Panc1 (cell line): ENCODE data around the gene STKLD1. TPM values are rescaled to one million over a fixed set of nuclear protein-coding genes. Genes with fewer than 3 reads are reported as not detected.

Experiments
- ATAC-seq: fragments of 200-7000 bp; cut with Tn5 transposase; 2 replicates; pipeline ENCODE4 v1.9.1; 2020; ENCODE audit warnings: mild to moderate bottlenecking, moderate library complexity
- BruUV-seq: library from RNA; stranded (reverse); fragments of 400-500 nt; replicated peaks from 2 replicates; lab custom pipeline; 2021; lab: Mats Ljungman, UMichigan
- CTCF ChIA-PET: fragments of 300-600 bp; sonication (Branson Sonifier 250); formaldehyde crosslinking; loops from one replicate; lab custom pipeline; 2022; ENCODE audit warnings: antibody characterized with exemption; lab: Charles Lee
- POLR2A ChIA-PET: fragments of 300-600 bp; sonication (Branson Sonifier 250); formaldehyde crosslinking; loops from one replicate; lab custom pipeline; 2022; ENCODE audit warnings: antibody characterized with exemption; lab: Charles Lee
- DNase-seq: peaks from one replicate; pipeline ENCODE4 v3.0.0-alpha.2; 2010; ENCODE audit warnings: low read depth, low spot score
- H3K27ac ChIP-seq: 2 replicates; pipeline ENCODE4 v1.5.1; 2011; ENCODE audit warnings: mild to moderate bottlenecking, low read length, inconsistent platforms
- H3K27me3 ChIP-seq: fragments of 200-500 bp; sonication (Bioruptor generic); 2 replicates; pipeline ENCODE4 v1.6.0; 2014; ENCODE audit warnings: low read length, inconsistent platforms; ENCODE audit not compliant: control insufficient read depth, insufficient read depth
- H3K36me3 ChIP-seq: fragments of 200-500 bp; sonication (Bioruptor generic); 2 replicates; pipeline ENCODE4 v1.5.1; 2014; ENCODE audit warnings: inconsistent platforms, mild to moderate bottlenecking, low read length, moderate library complexity; ENCODE audit not compliant: control insufficient read depth, insufficient read depth
- H3K4me1 ChIP-seq: 2 replicates; pipeline ENCODE4 v1.5.1; 2011; ENCODE audit warnings: inconsistent platforms, mild to moderate bottlenecking, low read length, moderate library complexity; ENCODE audit not compliant: control insufficient read depth, insufficient read depth
- H3K4me3 ChIP-seq, 2 experiments: 2 replicates each; pipeline ENCODE4 v1.5.1; 2011 to 2012; ENCODE audit warnings: low read depth in 2 of 2, low read length in 2 of 2, mild to moderate bottlenecking in 2 of 2, inconsistent platforms in 1 of 2, moderate library complexity in 1 of 2
- H3K9me3 ChIP-seq: fragments of 200-500 bp; sonication (Bioruptor generic); 2 replicates; pipeline ENCODE4 v1.5.1; 2014; ENCODE audit warnings: low read depth, mild to moderate bottlenecking, inconsistent platforms, low read length, moderate library complexity; ENCODE audit not compliant: control insufficient read depth, insufficient read depth
- POLR2AphosphoS5 ChIP-seq: IDR thresholded peaks from 2 replicates; pipeline ENCODE4 v1.6.1; 2012; ENCODE audit warnings: mild to moderate bottlenecking, low read depth, low read length, moderate library complexity
- REST ChIP-seq, 2 experiments: IDR thresholded peaks; 2 replicates each; pipeline ENCODE4 v1.6.1; 2011 to 2012; ENCODE audit warnings: low read depth in 2 of 2, control low read depth in 1 of 2, low read length in 1 of 2, mild to moderate bottlenecking in 1 of 2, moderate library complexity in 1 of 2; ENCODE audit not compliant: insufficient read depth in 1 of 2
- SIN3A ChIP-seq: IDR thresholded peaks from 2 replicates; pipeline ENCODE4 v1.6.1; 2012; ENCODE audit warnings: low read depth, mild to moderate bottlenecking, low read length, moderate library complexity, borderline replicate concordance; ENCODE audit not compliant: insufficient read depth
- TCF7L2 ChIP-seq: IDR thresholded peaks from 2 replicates; pipeline ENCODE4 v1.6.1; 2011; ENCODE audit warnings: mild to moderate bottlenecking, low read depth, low read length, inconsistent platforms
- in situ Hi-C: cut with HindIII; loops from 2 replicates; pipeline ENCODE4 v1.10.0; 2016; ENCODE audit warnings: low sequenced_read_pairs, low pct_unique_long_range_greater_than_20kb
- intact Hi-C: fragments of 100-400 bp; cut with micrococcal nuclease; formaldehyde crosslinking; loops from one replicate; pipeline ENCODE4 v1.10.0; 2022; ENCODE audit not compliant: unreplicated experiment
- total RNA-seq: library from RNA; stranded (reverse); gene quantifications from one replicate; pipeline ENCODE4 v1.2.1, GENCODE V29; 2021; ENCODE audit not compliant: unreplicated experiment
- TF ChIP-seq, protein P1 (sequence below): fragments of 450-650 bp; IDR thresholded peaks from 2 replicates; pipeline ENCODE4 v1.5.1; 2017; ENCODE audit warnings: mild to moderate bottlenecking

The STKLD1 gene
- total RNA-seq, 1 experiment from 2014 or later = 0.74 TPM

- ChIA-PET POLR2A (no interaction called here), CTCF (no interaction called here)
- ATAC-seq = no peak
- H3K9me3 ChIP-seq = no peaks in the 10 kb centered on the region
- no TSS peak for BruUV-seq
- no peaks in the 10 kb centered on the region; the same call in 1 of the 2 replicates for H3K36me3 ChIP-seq
- H3K4me3 ChIP-seq = no peak overlapping the region
- no peaks in the 10 kb centered on the region for H3K27me3 ChIP-seq
- no peaks in the 10 kb centered on the region for H3K4me1 ChIP-seq
- in situ Hi-C loops (no loop called here), intact Hi-C loops (no loop called here)
- H3K27ac ChIP-seq = no peak overlapping the region
- DNase-seq = no peak
- TF ChIP-seq REST (IDR thresholded peaks at IDR 0.05; ENCODE audit: insufficient read depth in 1 of 2, low read depth in 2 of 2, low read length in 1 of 2) = no peak
- no peak for TF ChIP-seq SIN3A
- TF ChIP-seq POLR2AphosphoS5 = no peak
- no peak for TF ChIP-seq TCF7L2
- TF ChIP-seq, protein P1, sequence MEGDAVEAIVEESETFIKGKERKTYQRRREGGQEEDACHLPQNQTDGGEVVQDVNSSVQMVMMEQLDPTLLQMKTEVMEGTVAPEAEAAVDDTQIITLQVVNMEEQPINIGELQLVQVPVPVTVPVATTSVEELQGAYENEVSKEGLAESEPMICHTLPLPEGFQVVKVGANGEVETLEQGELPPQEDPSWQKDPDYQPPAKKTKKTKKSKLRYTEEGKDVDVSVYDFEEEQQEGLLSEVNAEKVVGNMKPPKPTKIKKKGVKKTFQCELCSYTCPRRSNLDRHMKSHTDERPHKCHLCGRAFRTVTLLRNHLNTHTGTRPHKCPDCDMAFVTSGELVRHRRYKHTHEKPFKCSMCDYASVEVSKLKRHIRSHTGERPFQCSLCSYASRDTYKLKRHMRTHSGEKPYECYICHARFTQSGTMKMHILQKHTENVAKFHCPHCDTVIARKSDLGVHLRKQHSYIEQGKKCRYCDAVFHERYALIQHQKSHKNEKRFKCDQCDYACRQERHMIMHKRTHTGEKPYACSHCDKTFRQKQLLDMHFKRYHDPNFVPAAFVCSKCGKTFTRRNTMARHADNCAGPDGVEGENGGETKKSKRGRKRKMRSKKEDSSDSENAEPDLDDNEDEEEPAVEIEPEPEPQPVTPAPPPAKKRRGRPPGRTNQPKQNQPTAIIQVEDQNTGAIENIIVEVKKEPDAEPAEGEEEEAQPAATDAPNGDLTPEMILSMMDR = no peak
Observed at GRCh38 chr9:133405508-133406438, 29.6 kb downstream of the STKLD1 start.

DNA sequence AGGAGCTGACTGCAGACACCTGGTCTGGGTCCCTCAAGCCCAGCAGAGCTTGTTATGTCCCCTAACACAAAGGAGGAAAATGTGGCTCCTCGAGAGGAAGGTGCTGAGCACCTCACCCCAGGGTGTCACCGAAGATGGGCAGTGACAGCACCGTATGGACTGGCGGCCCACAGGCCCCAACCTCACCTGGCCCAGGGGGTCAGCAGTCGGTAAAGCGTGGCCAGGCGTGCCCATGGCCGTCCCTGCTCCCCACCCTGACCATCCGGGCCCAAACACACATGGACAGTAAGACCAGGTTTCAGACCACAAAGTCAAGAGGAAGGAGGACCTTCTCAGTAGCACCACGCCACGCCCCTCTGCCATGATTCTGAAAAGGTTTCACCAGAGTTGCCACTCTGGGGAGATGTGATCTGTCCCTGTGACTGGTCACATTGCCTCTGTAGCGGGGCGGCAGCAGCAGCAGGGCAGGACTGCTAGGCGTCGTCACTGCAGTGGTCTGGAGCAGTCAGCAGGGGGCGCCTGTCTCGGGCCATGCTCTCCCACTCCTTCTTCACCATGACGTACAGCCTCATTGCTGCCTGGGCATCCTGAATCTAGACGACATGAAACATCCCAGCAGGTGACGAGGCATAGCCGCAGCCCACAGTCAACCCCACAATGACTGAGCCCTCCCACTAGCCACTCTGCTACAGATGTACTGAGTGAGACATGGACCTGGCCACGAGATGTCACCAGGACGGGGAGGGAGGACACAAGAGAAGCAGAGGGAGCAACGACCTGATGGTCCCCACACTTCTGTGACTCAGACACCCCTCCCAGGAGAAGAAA is 30.5 kb downstream of the STKLD1 start:
- BruUV-seq = no TSS peak
- in situ Hi-C loops = no loop called here
- intact Hi-C loops = no loop called here
- H3K36me3 ChIP-seq = no peaks in the 10 kb centered on the region; the same call in 1 of the 2 replicates
- H3K27ac ChIP-seq = no peak overlapping the region
- TF ChIP-seq REST (IDR thresholded peaks at IDR 0.05; ENCODE audit: insufficient read depth in 1 of 2, low read depth in 2 of 2, low read length in 1 of 2) = no peak
- TF ChIP-seq, protein P1 = peak; percentile 93
- TF ChIP-seq POLR2AphosphoS5 = no peak
- TF ChIP-seq TCF7L2 = no peak
- no peak for TF ChIP-seq SIN3A
- H3K9me3 ChIP-seq = no peaks in the 10 kb centered on the region
- CTCF ChIA-PET = no interaction called here
- DNase-seq = no peak
- POLR2A ChIA-PET = no interaction called here
- no peaks in the 10 kb centered on the region for H3K27me3 ChIP-seq
- H3K4me1 ChIP-seq = no peaks in the 10 kb centered on the region
- H3K4me3 ChIP-seq = no peak overlapping the region
- ATAC-seq = peak; percentile 87
